Trophoblast cell (in vitro differentiated cells and primary cell): ENCODE results near the gene CHEK1.

Experiments used
- DNase-seq, 2 donors: peaks; one replicate each; pipeline ENCODE4 v3.0.0-alpha.2; 2016
- H2AFZ ChIP-seq: 2 replicates; pipeline ENCODE4 v1.6.1; 2013; ENCODE audit warnings: low read length, moderate library complexity, mild to moderate bottlenecking; ENCODE audit not compliant: insufficient read depth, poor library complexity
- H2AK5ac ChIP-seq: 2 replicates; pipeline ENCODE4 v1.6.1; 2013; ENCODE audit warnings: mild to moderate bottlenecking, low read length
- H2BK120ac ChIP-seq: 2 replicates; pipeline ENCODE4 v1.6.1; 2013; ENCODE audit warnings: low read length, mild to moderate bottlenecking, moderate library complexity; ENCODE audit not compliant: insufficient read depth, poor library complexity
- H2BK12ac ChIP-seq: 2 replicates; pipeline ENCODE4 v1.6.1; 2013; ENCODE audit warnings: mild to moderate bottlenecking, low read length, moderate library complexity
- H2BK5ac ChIP-seq: 2 replicates; pipeline ENCODE4 v1.6.1; 2013; ENCODE audit warnings: low read length, low read depth, moderate library complexity, mild to moderate bottlenecking; ENCODE audit not compliant: poor library complexity
- H3K14ac ChIP-seq: 2 replicates; pipeline ENCODE4 v1.6.1; 2013; ENCODE audit warnings: mild to moderate bottlenecking, low read length
- H3K18ac ChIP-seq: 2 replicates; pipeline ENCODE4 v1.6.1; 2013; ENCODE audit warnings: mild to moderate bottlenecking, low read length
- H3K23ac ChIP-seq: 2 replicates; pipeline ENCODE4 v1.6.1; 2013; ENCODE audit warnings: low read length
- H3K27ac ChIP-seq: 2 replicates; pipeline ENCODE4 v1.5.1; 2013; ENCODE audit warnings: low read depth, mild to moderate bottlenecking, inconsistent platforms, low read length, moderate library complexity
- H3K27me3 ChIP-seq: 2 replicates; pipeline ENCODE4 v1.6.1; 2013; ENCODE audit warnings: inconsistent platforms, mild to moderate bottlenecking, low read length, moderate library complexity; ENCODE audit not compliant: insufficient read depth
- H3K36me3 ChIP-seq, 2 experiments: 1 replicate in 1 of 2; 2 replicates in 1 of 2; pipeline ENCODE4 v1.6.1; 2013; ENCODE audit warnings: low read length in 2 of 2, mild to moderate bottlenecking in 2 of 2, moderate library complexity in 1 of 2; ENCODE audit not compliant: insufficient read depth in 2 of 2, control insufficient read depth in 1 of 2
- H3K4ac ChIP-seq: 2 replicates; pipeline ENCODE4 v1.6.1; 2013; ENCODE audit warnings: low read depth, mild to moderate bottlenecking, low read length, moderate library complexity
- H3K4me1 ChIP-seq, 2 experiments: 1 replicate in 1 of 2; 2 replicates in 1 of 2; pipeline ENCODE4 v1.6.1; 2013; ENCODE audit warnings: low read length in 2 of 2, mild to moderate bottlenecking in 2 of 2, moderate library complexity in 1 of 2; ENCODE audit not compliant: insufficient read depth in 2 of 2, control insufficient read depth in 1 of 2
- H3K4me2 ChIP-seq: 2 replicates; pipeline ENCODE4 v1.6.1; 2013; ENCODE audit warnings: inconsistent platforms, mild to moderate bottlenecking, low read length, moderate library complexity
- H3K4me3 ChIP-seq: 2 replicates; pipeline ENCODE4 v1.5.1; 2013; ENCODE audit warnings: mild to moderate bottlenecking, low read depth, low read length, inconsistent platforms
- H3K79me1 ChIP-seq: one replicate; pipeline ENCODE4 v1.6.1; 2013; ENCODE audit warnings: low read length
- H3K79me2 ChIP-seq: 2 replicates; pipeline ENCODE4 v1.6.1; 2013; ENCODE audit warnings: low read length, mild to moderate bottlenecking; ENCODE audit not compliant: control insufficient read depth, insufficient read depth, poor library complexity
- H3K9ac ChIP-seq: 2 replicates; pipeline ENCODE4 v1.6.1; 2013; ENCODE audit warnings: mild to moderate bottlenecking, low read length
- H3K9me3 ChIP-seq: 2 replicates; pipeline ENCODE4 v1.6.1; 2013; ENCODE audit warnings: low read depth, mild to moderate bottlenecking, control low read depth, inconsistent platforms, low read length; ENCODE audit not compliant: insufficient read depth
- H4K12ac ChIP-seq: 2 replicates; pipeline ENCODE4 v1.6.1; 2013; ENCODE audit warnings: low read depth, mild to moderate bottlenecking, low read length, moderate library complexity
- H4K8ac ChIP-seq: 2 replicates; pipeline ENCODE4 v1.6.1; 2013; ENCODE audit warnings: low read depth, mild to moderate bottlenecking, low read length, moderate library complexity
- H4K91ac ChIP-seq: one replicate; pipeline ENCODE4 v1.6.1; 2013; ENCODE audit warnings: low read depth, mild to moderate bottlenecking, low read length, moderate library complexity
- WGBS: extraction: QIAGEN DNeasy Blood & Tissue Kit; methylation state at CpG from one replicate; pipeline ENCODE4 v1.1.7; 2013; ENCODE audit warnings: missing lambda C conversion rate; ENCODE audit not compliant: insufficient read length, insufficient coverage; ENCODE audit errors: extremely low coverage; 5-methylcytosine and 5-hydroxymethylcytosine counted together

The CHEK1 gene

GRCh38 chr11:125588505-125588904 lies 36.5 kb upstream of the CHEK1 start:
- Histone ChIP-seq H3K4ac (no peak overlapping the region), H4K12ac (no peak overlapping the region), H3K23ac (no peak overlapping the region), H3K4me2 (no peak overlapping the region), H2BK12ac (no peak overlapping the region), H3K4me3 (no peak overlapping the region), H3K36me3 (peaks cover 6% of the 10 kb centered on the region in 2 experiments), H3K9ac (no peak overlapping the region), H3K14ac (no peak overlapping the region), H3K27me3 (no peaks in the 10 kb centered on the region), H2BK120ac (no peak overlapping the region), H3K9me3 (no peaks in the 10 kb centered on the region), H2AK5ac (no peak overlapping the region), H3K27ac (no peak overlapping the region), H2AFZ (no peak overlapping the region), H3K79me2 (peaks cover 11% of the 10 kb centered on the region), H3K18ac (no peak overlapping the region), H4K8ac (no peak overlapping the region), H3K79me1 (peaks cover 15% of the 10 kb centered on the region), H3K4me1 (peaks cover 0 to 2% of the 10 kb centered on the region in 2 experiments), H4K91ac (no peak overlapping the region), H2BK5ac (no peak overlapping the region)
- DNase-seq: no peak
- no CpG with 5 or more reads among the region's 3 CpGs for WGBS

GRCh38 chr11:125591649-125592304 lies 33.2 kb upstream of the CHEK1 start:
- H3K4me2 ChIP-seq: peak overlapping the region; percentile 74

GRCh38 chr11:125592305-125593113 lies 32.5 kb upstream of the CHEK1 start, which contains the start of gene STT3A:
STT3A (plus strand) TSS chr11:125592852; CDS start chr11:125595916, 3,064 bp downstream.
- Histone ChIP-seq H3K27me3 (no peaks in the 10 kb centered on the region), H3K14ac (peak within 1 kb of the TSS; percentile 68), H3K36me3 (peaks cover 3 to 4% of the 10 kb centered on the region in 2 experiments), H2BK12ac (no peak within 1 kb of the TSS), H3K4me1 (peaks cover 0 to 2% of the 10 kb centered on the region in 2 experiments), H3K23ac (no peak within 1 kb of the TSS), H3K27ac (peak within 1 kb of the TSS; percentile 80), H2AK5ac (peak within 1 kb of the TSS; percentile 28), H3K79me2 (peaks cover 13% of the 10 kb centered on the region), H3K4me2 (peak within 1 kb of the TSS; percentile 88), H4K12ac (peak within 1 kb of the TSS; percentile 83), H2AFZ (peak within 1 kb of the TSS; percentile 84), H4K91ac (peak within 1 kb of the TSS; percentile 94), H2BK5ac (peak within 1 kb of the TSS; percentile 44), H2BK120ac (peak within 1 kb of the TSS; percentile 20), H4K8ac (peak within 1 kb of the TSS; percentile 97), H3K9ac (peak within 1 kb of the TSS; percentile 98), H3K18ac (peak within 1 kb of the TSS; percentile 68), H3K79me1 (peaks cover 15% of the 10 kb centered on the region), H3K4ac (peak within 1 kb of the TSS; percentile 53), H3K9me3 (no peaks in the 10 kb centered on the region), H3K4me3 (peak within 1 kb of the TSS; percentile 100)
- DNase-seq: peak; percentile 100
- no CpG with 5 or more reads among the region's 55 CpGs for WGBS

More at GRCh38 chr11:125591649-125592304, 33.2 kb upstream of the CHEK1 start:
- Histone ChIP-seq H3K9ac (peak overlapping the region; percentile 90), H2AFZ (peak overlapping the region; percentile 64), H2AK5ac (peak overlapping the region; percentile 28), H3K14ac (peak overlapping the region; percentile 68), H3K36me3 (peaks cover 0 to 3% of the 10 kb centered on the region in 2 experiments), H3K4me1 (peaks cover 0 to 2% of the 10 kb centered on the region in 2 experiments), H3K79me2 (peaks cover 13% of the 10 kb centered on the region), H3K4me3 (peak overlapping the region; percentile 81), H3K18ac (peak overlapping the region; percentile 36), H3K4ac (peak overlapping the region; percentile 50), H3K9me3 (no peaks in the 10 kb centered on the region), H2BK12ac (no peak overlapping the region), H2BK5ac (peak overlapping the region; percentile 37), H2BK120ac (peak overlapping the region; percentile 12), H4K8ac (peak overlapping the region; percentile 97), H3K79me1 (peaks cover 15% of the 10 kb centered on the region), H4K91ac (peak overlapping the region; percentile 94), H4K12ac (peak overlapping the region; percentile 47), H3K27ac (peak overlapping the region; percentile 80), H3K23ac (no peak overlapping the region), H3K27me3 (no peaks in the 10 kb centered on the region)
- DNase-seq: peak; percentile 20 to 50
- WGBS: no CpG with 5 or more reads among the region's 30 CpGs

- peak overlapping the region; percentile 73 for H3K27ac ChIP-seq
- H4K12ac ChIP-seq: peak overlapping the region; percentile 83
- H3K14ac ChIP-seq: peak overlapping the region; percentile 65
- peak overlapping the region; percentile 98 for H3K9ac ChIP-seq
- H3K79me2 ChIP-seq: peaks cover 13% of the 10 kb centered on the region
- H3K4me1 ChIP-seq: peaks cover 0 to 2% of the 10 kb centered on the region in 2 experiments
- no peak overlapping the region for H3K23ac ChIP-seq
- H2BK5ac ChIP-seq: peak overlapping the region; percentile 44
- H3K27me3 ChIP-seq: no peaks in the 10 kb centered on the region
- peak overlapping the region; percentile 84 for H2AFZ ChIP-seq
- peaks cover 15% of the 10 kb centered on the region for H3K79me1 ChIP-seq
- no peaks in the 10 kb centered on the region for H3K9me3 ChIP-seq
- H4K8ac ChIP-seq: peak overlapping the region; percentile 96
- H2BK120ac ChIP-seq: peak overlapping the region; percentile 20
- peak overlapping the region; percentile 100 for H3K4me3 ChIP-seq
- peak overlapping the region; percentile 53 for H3K4ac ChIP-seq
- peak in 1 of 2 donors; percentile 34 for DNase-seq
- WGBS: no CpG with 5 or more reads among the region's 18 CpGs
- H4K91ac ChIP-seq: peak overlapping the region; percentile 86
- peak overlapping the region; percentile 68 for H3K18ac ChIP-seq
- H2BK12ac ChIP-seq: no peak overlapping the region
- H3K36me3 ChIP-seq: peaks cover 4% of the 10 kb centered on the region in 2 experiments
- H2AK5ac ChIP-seq: no peak overlapping the region
- H3K4me2 ChIP-seq: peak overlapping the region; percentile 88
Observed at GRCh38 chr11:125593114-125593820, 31.7 kb upstream of the CHEK1 start.
